GM12874 (cell line): ENCODE results near the gene HSPA12A.

ENCODE experiments used
- CTCF ChIP-seq: IDR thresholded peaks from 2 replicates; pipeline ENCODE4 v1.5.1; 2011; ENCODE audit warnings: low read depth, mild to moderate bottlenecking, control low read depth, low read length, moderate library complexity; ENCODE audit not compliant: insufficient read depth

The HSPA12A gene

DNA sequence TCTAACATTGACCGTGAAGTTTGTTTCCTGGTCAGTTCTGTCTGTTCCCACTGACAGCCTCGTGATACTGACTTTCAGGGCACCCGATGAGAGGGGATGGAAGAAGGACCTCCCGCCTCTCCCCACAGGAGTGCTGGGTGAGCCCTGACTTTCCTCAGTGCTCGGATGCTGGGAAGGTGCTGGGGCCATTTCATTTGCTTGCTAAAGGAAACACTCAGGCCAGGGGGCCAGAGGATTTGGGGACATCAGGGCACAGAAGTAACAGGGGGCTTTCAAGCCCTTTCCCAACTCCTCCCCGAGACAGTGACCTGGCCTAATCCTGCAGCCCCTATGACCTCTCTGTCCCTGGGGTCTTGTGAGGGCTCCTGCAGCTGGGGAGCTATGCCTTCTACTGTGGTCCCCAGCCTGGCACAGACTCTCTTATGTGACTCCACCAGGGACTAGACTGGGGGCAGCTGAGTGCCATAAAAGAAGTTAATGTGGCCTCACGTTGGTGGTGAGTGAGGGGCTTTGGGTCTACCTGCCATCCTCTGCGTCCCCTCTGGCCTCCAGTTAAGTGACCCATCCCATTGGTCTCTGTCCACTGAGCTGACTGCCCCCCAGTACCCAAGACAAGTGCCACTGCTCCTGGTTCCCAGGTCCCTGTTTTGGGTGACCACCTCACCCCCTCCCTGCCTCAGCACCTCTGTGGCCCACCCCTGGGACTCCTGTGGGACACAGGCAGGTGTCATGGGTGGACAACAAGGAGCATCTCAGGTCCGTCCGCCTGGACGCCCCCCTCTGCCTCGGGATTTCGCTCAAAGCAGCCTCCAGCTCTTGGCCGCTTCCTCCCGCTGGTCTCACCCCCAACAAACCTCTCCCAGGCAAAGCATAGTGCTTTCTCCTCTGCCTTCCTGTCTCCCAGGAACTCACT is 33.4 kb upstream of the HSPA12A start:
- no peak for TF ChIP-seq CTCF

- TF ChIP-seq CTCF, result no peak
Measured at GRCh38 chr10:116774728-116775151, 32.4 kb upstream of the HSPA12A start.

DNA sequence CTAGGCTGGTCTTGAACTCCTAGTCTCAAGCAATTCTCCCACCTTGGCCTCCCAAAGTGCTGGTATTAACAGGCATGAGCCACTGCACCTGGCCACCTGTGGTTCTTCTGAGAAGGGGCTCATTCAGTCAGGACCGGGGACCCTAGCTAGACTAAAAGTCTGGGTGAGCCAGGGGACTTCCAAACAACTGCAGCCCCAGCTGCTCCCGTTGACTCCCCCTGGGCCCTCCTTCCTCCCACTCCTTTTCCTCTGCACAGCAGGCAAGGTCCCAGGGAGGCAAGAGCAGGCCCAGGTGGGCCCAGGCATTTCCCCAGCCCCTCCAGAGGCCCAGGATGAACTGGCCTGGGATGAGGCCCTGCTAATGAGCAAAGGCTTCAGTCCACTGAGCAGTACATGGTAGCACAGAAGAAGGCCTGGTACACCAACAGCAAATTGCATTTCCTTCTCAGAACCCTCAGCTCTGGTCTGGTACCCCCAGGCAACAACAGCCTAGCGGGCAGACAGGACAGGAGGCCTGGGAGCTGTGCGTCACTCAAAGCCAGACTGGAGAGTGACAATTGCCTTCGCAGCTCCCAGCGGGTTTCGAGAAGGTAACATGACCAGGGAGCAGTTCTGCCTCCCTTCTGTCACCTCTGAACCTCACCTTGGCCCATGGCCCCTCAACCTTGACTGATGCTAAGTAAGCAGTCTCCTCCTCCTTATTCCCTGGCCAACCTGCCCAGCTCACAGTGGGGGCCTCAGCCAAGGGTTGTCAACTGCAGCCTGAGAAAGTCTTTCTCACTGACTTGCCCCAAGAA is 30.7 kb upstream of the HSPA12A start:
- no peak for TF ChIP-seq CTCF

DNA sequence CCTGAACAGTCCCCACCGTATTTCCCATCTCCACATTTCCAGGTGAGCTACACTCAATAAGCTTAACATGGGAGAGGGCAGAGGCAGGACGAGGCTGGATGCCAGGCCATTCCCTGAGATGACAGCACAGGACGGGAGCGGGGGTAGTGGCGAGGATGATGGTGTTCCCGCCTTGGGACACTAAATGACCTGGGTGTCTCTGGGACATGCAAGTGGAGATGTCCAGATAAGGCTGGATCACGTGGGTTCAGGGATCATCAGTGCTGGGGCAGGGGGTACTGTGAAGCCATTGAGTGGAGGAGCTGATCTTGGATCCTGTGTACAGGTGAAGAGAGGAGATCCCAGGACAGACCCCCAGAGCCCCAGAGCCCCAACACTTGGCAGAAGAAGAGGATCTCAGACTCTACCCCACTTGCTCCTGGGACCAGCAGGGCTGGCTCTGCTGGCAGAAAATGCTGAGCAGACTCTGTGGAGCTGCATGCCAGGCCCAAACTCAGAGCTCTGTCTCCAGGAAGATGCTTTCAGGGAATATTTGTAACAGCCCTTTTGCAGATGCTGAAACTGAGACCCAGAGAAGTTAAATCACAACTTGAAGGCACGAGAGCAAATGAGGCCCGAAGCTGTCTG is 29.7 kb upstream of the HSPA12A start:
- no peak for TF ChIP-seq CTCF

DNA sequence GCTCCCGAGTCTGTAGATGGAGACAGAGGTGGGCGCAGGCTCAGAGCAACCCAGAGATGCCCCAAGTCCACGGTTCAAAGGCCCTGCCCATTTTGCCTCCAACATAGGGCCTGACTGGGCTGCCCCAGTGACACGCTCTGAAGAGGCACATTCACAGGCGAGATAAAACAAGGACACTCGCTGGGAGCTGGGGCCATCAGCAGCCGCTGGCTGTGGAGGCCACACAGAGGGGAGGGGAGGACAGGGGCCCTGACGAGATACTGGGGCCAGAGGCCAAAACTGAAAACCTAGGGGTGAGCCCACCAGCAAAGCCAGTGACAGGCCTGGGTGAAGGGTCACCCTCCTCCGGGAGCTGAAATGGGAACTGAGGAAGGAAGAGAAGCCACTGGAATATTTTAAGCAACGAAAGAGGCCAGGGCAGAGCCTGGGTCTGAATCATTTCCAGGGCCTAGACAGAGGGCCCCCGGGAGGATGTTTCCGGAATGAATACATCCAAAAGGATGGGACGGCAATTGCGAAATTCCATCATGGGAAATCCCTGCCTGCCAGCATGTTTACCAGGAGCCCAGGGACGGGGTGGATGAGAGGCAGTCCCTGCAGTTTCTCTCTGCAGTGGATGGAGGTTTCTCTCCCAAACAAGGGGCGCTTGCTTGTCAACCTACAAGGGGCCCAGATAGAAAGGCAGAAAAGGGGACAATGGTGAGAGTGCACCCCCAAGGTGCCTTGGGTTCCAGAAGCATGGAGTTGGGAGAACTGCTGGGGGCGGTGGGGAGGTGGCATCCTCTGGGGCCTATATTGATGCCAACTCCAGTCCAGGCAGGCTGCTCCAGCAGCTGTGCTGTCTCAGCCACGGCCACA is 29.0 kb upstream of the HSPA12A start:
- no peak for TF ChIP-seq CTCF

- no peak for TF ChIP-seq CTCF
Measured at GRCh38 chr10:116770281-116770680, 27.9 kb upstream of the HSPA12A start.
